Frontal cortex (tissue), 4 donors: ENCODE results near the gene R3HCC1L. TPM values are rescaled to one million over a fixed set of nuclear protein-coding genes. Genes with fewer than 3 reads are reported as not detected.
"Not testable (repeated sequence)": the region's sequence is repeated elsewhere in the genome, so short reads cannot be mapped to it uniquely, and the experiment has no call there.

Source experiments
- DNase-seq, 2 donors: peaks; one replicate each; pipeline ENCODE4 v3.0.0; 2012; ENCODE audit warnings: low spot score in 2 of 2
- FAIRE-seq: peaks from 2 replicates; lab custom pipeline; 2012; peaks lifted over from hg19 to GRCh38; lab: Jason Lieb, UNC
- total RNA-seq: library from RNA; depleted of rRNA; stranded (reverse); fragments of >200 nt; gene quantifications from one replicate; pipeline ENCODE4 v1.2.3, GENCODE V29; 2014
- donor health status: control.
- donor health status: control.
- donor health status: control.

Gene R3HCC1L
- total RNA-seq, 1 donor from 2014 or later: 17.9 TPM

GRCh38 chr10:98125940-98126631 lies 8.4 kb upstream of the R3HCC1L start:
- no peak for FAIRE-seq
- no peak for DNase-seq

GRCh38 chr10:98128802-98129201 lies 5.7 kb upstream of the R3HCC1L start:
- no peak for FAIRE-seq

GRCh38 chr10:98131619-98132018 lies 2.8 kb upstream of the R3HCC1L start:
- FAIRE-seq (no peak), DNase-seq (no peak)

More at GRCh38 chr10:98128802-98129201, 5.7 kb upstream of the R3HCC1L start:
- no peak for DNase-seq

GRCh38 chr10:98133075-98133752 lies 1.2 kb upstream of the R3HCC1L start:
- FAIRE-seq, DNase-seq: not testable (repeated sequence)

- FAIRE-seq (no peak), DNase-seq (peak in 1 of 2 donors; percentile 25)
Observed at GRCh38 chr10:98134117-98134430, 383 bp upstream of the R3HCC1L start.

- DNase-seq: no peak
- FAIRE-seq: no peak
Observed at GRCh38 chr10:98135222-98135899, 904 bp downstream of the R3HCC1L start.

GRCh38 chr10:98136775-98137174 lies 2.3 kb downstream of the R3HCC1L start:
- not testable (repeated sequence) for FAIRE-seq, DNase-seq

- DNase-seq (no peak), FAIRE-seq (no peak)
Observed at GRCh38 chr10:98138031-98138430, 3.6 kb downstream of the R3HCC1L start.

GRCh38 chr10:98139431-98139830 lies 5.0 kb downstream of the R3HCC1L start:
- DNase-seq (no peak), FAIRE-seq (no peak)

GRCh38 chr10:98141484-98142073 lies 7.1 kb downstream of the R3HCC1L start:
- FAIRE-seq: no peak
- DNase-seq: no peak

GRCh38 chr10:98144985-98145384 lies 10.5 kb downstream of the R3HCC1L start:
- DNase-seq (no peak), FAIRE-seq (no peak)

GRCh38 chr10:98149858-98150257 lies 15.4 kb downstream of the R3HCC1L start:
- FAIRE-seq (no peak), DNase-seq (no peak)

GRCh38 chr10:98150544-98150943 lies 16.1 kb downstream of the R3HCC1L start:
- FAIRE-seq: no peak
- no peak for DNase-seq

GRCh38 chr10:98152778-98153177 lies 18.3 kb downstream of the R3HCC1L start:
- DNase-seq, FAIRE-seq: not testable (repeated sequence)

- not testable (repeated sequence) for DNase-seq, FAIRE-seq
Observed at GRCh38 chr10:98153213-98153958, 18.9 kb downstream of the R3HCC1L start.

- no peak for DNase-seq
- no peak for FAIRE-seq
Observed at GRCh38 chr10:98154076-98154475, 19.6 kb downstream of the R3HCC1L start.

GRCh38 chr10:98158576-98158975 lies 24.1 kb downstream of the R3HCC1L start:
- FAIRE-seq (no peak), DNase-seq (no peak)

GRCh38 chr10:98163941-98164340 lies 29.5 kb downstream of the R3HCC1L start:
- FAIRE-seq (no peak), DNase-seq (no peak)

GRCh38 chr10:98167191-98167590 lies 32.7 kb downstream of the R3HCC1L start:
- FAIRE-seq (no peak), DNase-seq (no peak)

- no peak for FAIRE-seq
Observed at GRCh38 chr10:98168147-98168546, 33.7 kb downstream of the R3HCC1L start.

More at GRCh38 chr10:98168147-98168546, 33.7 kb downstream of the R3HCC1L start:
- no peak for DNase-seq
